Measurements from ENCODE around the gene CCNY. TPM values are rescaled to one million over a fixed set of nuclear protein-coding genes. Genes with fewer than 3 reads are reported as not detected.

The CCNY gene
- total RNA-seq, 3 donors from 2014 or later = 28.7 to 41.0 (median 36.1) TPM

GRCh38 chr10:35502692-35503091, 166.4 kb downstream of the CCNY start:
- Histone ChIP-seq H3K4me1 (no peaks in the 10 kb centered on the region), H3K27me3 (no peaks in the 10 kb centered on the region), H3K36me3 (no peaks in the 10 kb centered on the region), H3K27ac (no peak overlapping the region), H3K9me3 (no peaks in the 10 kb centered on the region), H3K4me3 (no peak overlapping the region)
- intact Hi-C loops (cut with DNase I; ENCODE audit: low total_unique reads) = no loop called here
- TF ChIP-seq POLR2AphosphoS5 (IDR thresholded peaks at IDR 0.05) = no peak
- DNase-seq (ENCODE audit: low spot score in 2 of 2) = no peak

GRCh38 chr10:35503578-35503977, 167.3 kb downstream of the CCNY start:
- Histone ChIP-seq H3K27ac (no peak overlapping the region), H3K36me3 (no peaks in the 10 kb centered on the region), H3K9me3 (no peaks in the 10 kb centered on the region), H3K27me3 (no peaks in the 10 kb centered on the region), H3K4me3 (no peak overlapping the region), H3K4me1 (no peaks in the 10 kb centered on the region)
- intact Hi-C loops (cut with DNase I; ENCODE audit: low total_unique reads) = no loop called here
- TF ChIP-seq POLR2A (IDR thresholded peaks at IDR 0.05) (no peak), POLR2AphosphoS5 (IDR thresholded peaks at IDR 0.05) (no peak), CTCF (IDR thresholded peaks at IDR 0.05) (no peak)
- no peak for DNase-seq (ENCODE audit: low spot score in 2 of 2)

GRCh38 chr10:35504132-35504531, 167.8 kb downstream of the CCNY start:
- TF ChIP-seq POLR2AphosphoS5 (IDR thresholded peaks at IDR 0.05) (no peak), POLR2A (IDR thresholded peaks at IDR 0.05) (no peak), CTCF (IDR thresholded peaks at IDR 0.05) (no peak)
- Histone ChIP-seq H3K27me3 (no peaks in the 10 kb centered on the region), H3K4me3 (no peak overlapping the region), H3K9me3 (no peaks in the 10 kb centered on the region), H3K27ac (no peak overlapping the region), H3K36me3 (no peaks in the 10 kb centered on the region), H3K4me1 (no peaks in the 10 kb centered on the region)
- intact Hi-C loops (cut with DNase I; ENCODE audit: low total_unique reads) = no loop called here
- DNase-seq (ENCODE audit: low spot score in 2 of 2) = no peak

DNA sequence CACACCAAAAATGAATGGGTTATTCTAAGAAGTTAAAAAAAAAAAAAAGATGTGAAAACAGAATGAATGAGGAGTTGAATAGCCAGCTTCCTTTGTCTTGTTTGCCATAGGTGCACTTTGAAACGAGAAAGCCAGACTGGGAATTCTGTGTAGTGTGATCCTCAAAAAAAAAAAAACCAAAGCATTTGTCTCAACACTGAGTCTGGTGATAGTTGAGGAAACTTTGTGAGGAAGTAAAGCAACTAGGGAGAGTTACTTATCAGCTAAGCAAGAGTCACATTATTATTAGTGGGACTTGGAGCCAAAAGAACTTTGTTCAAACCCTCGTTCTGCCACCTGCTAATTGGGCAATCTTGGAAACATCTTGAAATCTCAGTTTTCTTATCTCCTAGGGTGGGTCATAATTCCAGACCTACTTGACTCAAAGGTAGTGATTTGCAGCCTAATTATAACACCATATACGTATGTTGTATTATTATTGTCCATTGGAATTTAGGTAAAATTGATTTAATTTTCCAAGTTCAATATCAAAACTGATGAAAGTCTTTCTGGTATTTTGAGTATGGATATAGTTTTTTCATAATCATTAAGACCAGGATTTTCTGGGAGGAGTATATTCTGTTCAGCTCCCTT, 169.0 kb downstream of the CCNY start:
- TF ChIP-seq POLR2A (IDR thresholded peaks at IDR 0.05) = no peak
- TF ChIP-seq CTCF (IDR thresholded peaks at IDR 0.05) = no peak
- no peak for TF ChIP-seq POLR2AphosphoS5 (IDR thresholded peaks at IDR 0.05)
- Histone ChIP-seq H3K9me3 (no peaks in the 10 kb centered on the region), H3K36me3 (no peaks in the 10 kb centered on the region), H3K27ac (no peak overlapping the region), H3K27me3 (no peaks in the 10 kb centered on the region), H3K4me1 (no peaks in the 10 kb centered on the region), H3K4me3 (no peak overlapping the region)
- intact Hi-C loops (cut with DNase I; ENCODE audit: low total_unique reads) = no loop called here
- no peak for DNase-seq (ENCODE audit: low spot score in 2 of 2)

- no peak overlapping the region for H3K27ac ChIP-seq
- no peaks in the 10 kb centered on the region for H3K27me3 ChIP-seq
- no peak for TF ChIP-seq POLR2AphosphoS5 (IDR thresholded peaks at IDR 0.05)
- TF ChIP-seq POLR2A (IDR thresholded peaks at IDR 0.05) = no peak
- no peak for TF ChIP-seq CTCF (IDR thresholded peaks at IDR 0.05)
- no peak for DNase-seq (ENCODE audit: low spot score in 2 of 2)
- no peaks in the 10 kb centered on the region for H3K36me3 ChIP-seq
- H3K4me3 ChIP-seq = no peak overlapping the region
- no peaks in the 10 kb centered on the region for H3K9me3 ChIP-seq
- intact Hi-C loops (cut with DNase I; ENCODE audit: low total_unique reads) = no loop called here
- no peaks in the 10 kb centered on the region for H3K4me1 ChIP-seq
Observed at GRCh38 chr10:35506741-35507140, 170.4 kb downstream of the CCNY start.
